HG03159 (cell line): ENCODE measurements around the gene CMTR2.

Experiments
- ATAC-seq: cut with Tn5 transposase; IDR thresholded peaks from one replicate; pipeline ENCODE4 v1.9.1; 2021; ENCODE audit warnings: mild to moderate bottlenecking, moderate library complexity; ENCODE audit not compliant: unreplicated experiment

Gene CMTR2

DNA sequence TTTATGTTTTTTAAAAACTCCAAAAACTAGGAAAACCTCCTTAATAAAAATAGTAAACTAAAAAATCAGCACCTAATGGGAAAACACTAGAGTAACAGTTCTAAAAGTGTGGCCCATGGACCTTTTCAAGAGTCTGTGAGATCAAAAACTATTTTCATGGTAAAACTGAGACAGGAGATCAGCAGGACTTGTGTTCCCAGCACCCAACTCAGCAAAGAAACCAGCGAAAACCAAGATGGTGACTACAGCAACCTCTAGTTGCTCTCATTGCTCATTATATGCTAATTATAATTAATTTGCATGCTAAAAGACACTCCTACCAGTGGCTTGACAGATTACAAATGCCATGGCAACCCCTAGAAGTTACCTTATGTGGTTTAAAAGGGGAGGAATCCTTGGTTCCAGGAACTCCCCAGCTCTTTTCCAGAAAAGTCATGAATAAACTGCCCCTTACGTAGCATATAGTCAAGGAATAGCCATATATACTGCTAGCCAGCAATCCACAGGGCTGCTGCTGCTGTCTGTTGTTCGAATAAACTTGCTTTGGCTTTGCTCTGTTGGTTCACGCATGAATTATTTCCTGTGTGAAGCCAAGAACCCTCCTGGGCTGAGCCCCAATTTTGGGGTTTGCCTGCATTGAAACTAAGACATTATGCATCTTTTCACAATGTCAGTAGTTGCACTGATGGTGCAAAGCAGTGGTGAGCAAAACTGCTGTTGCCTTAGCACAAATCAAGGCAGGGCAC lies 12.4 kb downstream of the CMTR2 start:
- ATAC-seq, result no peak

DNA sequence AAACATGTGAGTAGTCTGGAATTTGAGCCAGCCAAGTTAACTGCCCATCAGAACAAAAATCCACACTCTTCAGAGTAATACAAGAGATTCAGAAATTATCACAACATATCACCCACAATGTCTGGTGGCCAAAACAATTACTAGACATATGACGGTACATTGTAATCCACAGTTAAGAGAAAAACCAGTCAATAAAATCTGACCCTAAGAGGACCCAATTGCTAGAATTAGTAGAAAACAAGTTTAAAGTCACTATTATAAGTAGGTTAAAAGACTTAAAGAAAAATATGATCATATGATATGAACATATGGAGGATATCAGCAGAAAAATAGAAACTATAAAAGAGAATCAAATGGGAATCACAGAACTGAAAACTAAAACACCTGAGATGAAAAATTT lies 15.8 kb downstream of the CMTR2 start:
- ATAC-seq, result no peak

DNA sequence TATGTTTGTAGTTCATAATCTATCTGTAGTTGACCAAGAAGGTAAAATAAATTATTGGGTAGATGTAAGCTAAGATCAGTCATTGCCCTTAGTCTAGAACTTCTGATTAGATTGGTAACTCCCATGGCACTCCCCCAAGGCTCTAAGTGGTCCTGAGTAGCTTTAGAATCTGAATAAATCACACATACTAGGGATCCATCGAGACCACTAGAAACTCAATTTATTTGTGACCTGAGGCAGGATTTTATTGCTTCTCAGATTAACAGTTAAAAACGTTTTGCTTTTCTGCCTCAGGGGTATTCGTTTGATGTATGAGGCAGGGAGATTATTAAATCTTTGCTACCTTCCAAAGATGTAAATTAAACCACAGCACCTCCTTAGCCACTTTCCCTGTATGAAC lies 24.9 kb downstream of the CMTR2 start:
- ATAC-seq, result no peak

DNA sequence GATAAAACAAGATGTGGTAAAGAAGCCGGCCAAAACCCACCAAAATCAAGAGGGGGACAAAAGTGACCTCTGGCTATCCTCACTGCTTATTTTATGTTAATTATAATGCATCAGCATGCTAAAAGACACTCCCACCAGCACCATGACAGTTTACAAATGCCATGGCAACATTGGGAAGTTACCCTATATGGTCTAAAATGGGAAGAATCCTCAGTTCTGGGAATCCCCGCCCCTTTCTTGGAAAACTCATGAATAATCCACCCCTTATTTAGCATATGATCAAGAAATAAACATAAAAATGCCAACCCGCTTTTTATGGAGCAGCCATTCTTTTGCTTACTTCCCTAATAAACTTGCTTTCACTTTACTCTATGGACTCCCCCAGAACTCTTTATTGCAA lies 25.6 kb downstream of the CMTR2 start:
- no peak for ATAC-seq

DNA sequence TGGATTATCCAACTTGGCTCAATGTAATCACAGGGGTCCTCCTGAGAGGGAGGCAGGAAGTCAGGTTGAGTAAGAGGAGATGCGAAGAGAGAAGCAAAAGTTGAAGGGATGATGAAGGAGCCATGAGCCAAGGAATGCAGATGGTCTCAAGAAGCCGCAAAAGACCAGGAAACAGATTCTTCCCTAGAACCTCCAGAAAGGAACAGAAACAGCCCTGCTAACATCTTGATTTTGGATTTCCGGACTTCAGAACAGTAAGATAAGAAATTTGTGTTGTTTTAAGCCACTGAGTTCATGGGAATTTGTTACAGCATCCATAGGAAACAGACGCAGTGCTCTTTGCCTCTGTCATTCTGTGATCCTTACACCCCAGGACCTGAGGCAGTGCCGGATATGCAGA lies 26.8 kb downstream of the CMTR2 start:
- no peak for ATAC-seq

DNA sequence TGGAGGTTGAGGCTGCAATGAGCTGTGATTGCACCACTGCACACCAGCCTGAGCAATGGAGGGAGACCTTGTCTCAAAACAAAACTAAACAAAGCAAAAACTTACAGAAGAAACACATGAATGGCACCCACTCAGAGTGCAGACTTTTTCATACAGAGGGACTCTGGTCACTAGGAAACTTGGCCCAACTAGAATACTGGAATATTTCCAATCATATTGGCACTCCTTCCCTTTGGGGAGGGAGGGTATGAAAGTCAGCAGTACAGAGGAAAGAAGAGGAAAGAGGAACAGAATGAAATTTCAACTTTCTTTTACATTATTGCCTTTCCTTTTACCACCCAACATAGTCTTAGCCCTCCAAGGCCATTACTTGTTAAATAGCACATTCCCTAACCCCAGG lies 28.2 kb downstream of the CMTR2 start:
- no peak for ATAC-seq

- ATAC-seq, result no peak
Measured at GRCh38 chr16:71259086-71259485, 30.1 kb downstream of the CMTR2 start.

GRCh38 chr16:71258372-71258771 lies 30.8 kb downstream of the CMTR2 start:
- ATAC-seq, result no peak

GRCh38 chr16:71257768-71258167 lies 31.4 kb downstream of the CMTR2 start:
- ATAC-seq, result no peak

DNA sequence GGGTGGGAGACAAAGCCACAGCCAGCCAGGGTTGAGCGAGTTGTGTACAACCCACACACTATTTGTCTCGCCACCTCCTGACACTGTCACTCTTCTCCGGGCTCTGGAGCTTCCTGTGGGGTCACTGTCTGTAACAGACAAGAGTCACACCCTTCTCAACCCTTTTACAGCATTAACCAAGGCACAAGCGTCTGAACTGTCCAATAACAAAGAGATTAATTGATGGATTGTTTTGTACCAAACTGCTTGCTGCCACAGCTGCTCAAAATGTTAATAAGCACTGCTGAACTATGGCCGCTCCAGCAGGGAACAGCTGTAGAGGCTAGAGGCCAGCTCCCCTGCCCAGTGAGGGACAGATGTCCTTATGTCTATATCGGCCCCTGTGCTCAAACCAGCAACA lies 33.5 kb downstream of the CMTR2 start:
- no peak for ATAC-seq

DNA sequence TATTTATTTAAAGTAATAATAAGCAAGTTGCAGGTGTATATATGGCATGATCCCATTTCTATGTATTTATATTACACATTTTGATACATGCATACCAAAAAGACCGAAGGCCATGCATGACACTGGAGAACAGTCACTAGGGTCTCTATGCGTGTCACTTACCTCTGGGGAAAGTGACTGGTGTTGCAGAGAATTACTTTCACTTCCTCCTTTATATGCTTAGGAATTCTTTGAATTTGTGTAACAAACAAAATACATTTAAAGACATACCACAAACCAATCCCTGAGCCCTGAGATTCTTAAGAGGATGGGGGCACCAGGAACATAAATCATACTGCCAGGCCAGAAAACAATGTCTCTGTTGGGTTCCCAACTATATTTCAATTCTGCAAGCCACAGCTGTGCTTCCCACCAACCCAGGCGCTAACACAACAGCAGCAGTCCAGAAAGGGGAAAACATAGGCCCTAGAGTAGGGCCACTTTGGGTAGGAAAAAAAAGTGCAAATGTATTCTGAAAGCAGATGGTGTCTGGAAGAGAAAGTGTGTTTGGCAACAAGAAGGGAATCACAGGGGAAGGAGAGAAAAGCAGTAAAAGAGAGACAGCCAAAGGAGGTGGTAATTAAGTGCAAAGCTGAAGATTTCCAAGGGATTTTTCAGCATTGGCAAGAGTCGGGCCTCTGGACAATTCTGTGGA lies 34.2 kb downstream of the CMTR2 start:
- ATAC-seq, result no peak

GRCh38 chr16:71250461-71251235 lies 38.6 kb downstream of the CMTR2 start:
- ATAC-seq, result no peak

DNA sequence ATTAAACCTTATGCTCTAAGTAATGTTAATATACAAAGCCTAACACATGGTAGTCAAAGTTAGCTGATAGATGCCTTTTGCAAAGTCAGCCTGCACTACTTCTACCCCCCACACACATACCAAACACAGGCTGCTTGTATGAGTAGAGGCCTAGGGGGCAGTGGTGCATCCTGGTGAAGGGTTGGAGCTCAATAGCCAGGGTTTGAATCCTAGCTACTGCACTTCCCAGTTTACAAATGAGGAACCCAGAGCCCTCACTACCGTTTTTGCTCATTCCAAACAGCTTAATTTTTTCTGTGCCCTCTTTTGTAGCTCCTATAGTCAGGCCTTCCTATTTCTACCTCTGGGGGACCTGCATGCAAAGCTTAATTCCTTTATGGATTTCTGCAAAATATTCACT lies 39.8 kb downstream of the CMTR2 start:
- ATAC-seq, result no peak

- ATAC-seq, result no peak
Measured at GRCh38 chr16:71247478-71247877, 41.7 kb downstream of the CMTR2 start.

- no peak for ATAC-seq
Measured at GRCh38 chr16:71246309-71246708, 42.9 kb downstream of the CMTR2 start.

DNA sequence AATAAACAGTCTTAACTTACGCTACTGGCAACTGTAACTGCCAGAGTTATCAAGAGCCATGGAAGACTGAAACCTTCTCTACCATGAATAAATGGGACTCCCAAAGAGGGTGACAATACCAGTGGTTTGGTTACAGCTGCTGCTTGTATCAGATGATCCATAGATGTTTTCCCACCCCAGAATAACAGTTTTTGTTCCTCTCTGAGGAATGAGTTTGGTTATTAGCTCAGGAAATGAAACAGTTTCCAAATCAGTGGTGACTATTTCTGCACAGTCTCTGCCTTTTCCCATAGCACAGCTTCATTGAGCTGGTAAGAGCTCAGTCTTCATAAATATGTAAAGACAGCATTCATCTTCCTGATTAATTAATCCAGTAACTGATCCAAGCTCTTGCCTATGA lies 44.7 kb downstream of the CMTR2 start:
- no peak for ATAC-seq

DNA sequence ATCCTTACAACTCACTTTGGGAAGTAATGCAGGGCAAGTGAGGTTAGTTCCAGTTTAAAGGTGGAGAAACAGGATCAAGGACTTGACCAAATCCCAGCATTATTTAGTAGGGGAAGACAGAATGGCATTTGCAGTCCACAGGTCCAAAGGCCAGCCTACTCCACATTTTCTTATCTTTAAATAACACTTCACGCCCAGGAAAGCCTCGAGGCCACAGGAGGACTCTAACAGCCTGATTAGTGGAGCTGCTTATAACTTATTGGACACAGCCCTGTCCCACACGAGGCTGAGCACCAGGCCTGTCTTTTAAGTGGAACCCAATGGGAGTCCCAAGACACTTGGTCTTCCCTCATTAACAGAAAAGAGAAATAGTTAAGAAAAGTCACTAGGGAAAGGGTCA lies 46.6 kb downstream of the CMTR2 start:
- no peak for ATAC-seq

GRCh38 chr16:71242036-71242435 lies 47.2 kb downstream of the CMTR2 start:
- ATAC-seq, result no peak
